Measurements from ENCODE around the gene DHX58.
"Not testable (repeated sequence)": the region's sequence is repeated elsewhere in the genome, so short reads cannot be mapped to it uniquely, and the experiment has no call there.

Gene DHX58

DNA sequence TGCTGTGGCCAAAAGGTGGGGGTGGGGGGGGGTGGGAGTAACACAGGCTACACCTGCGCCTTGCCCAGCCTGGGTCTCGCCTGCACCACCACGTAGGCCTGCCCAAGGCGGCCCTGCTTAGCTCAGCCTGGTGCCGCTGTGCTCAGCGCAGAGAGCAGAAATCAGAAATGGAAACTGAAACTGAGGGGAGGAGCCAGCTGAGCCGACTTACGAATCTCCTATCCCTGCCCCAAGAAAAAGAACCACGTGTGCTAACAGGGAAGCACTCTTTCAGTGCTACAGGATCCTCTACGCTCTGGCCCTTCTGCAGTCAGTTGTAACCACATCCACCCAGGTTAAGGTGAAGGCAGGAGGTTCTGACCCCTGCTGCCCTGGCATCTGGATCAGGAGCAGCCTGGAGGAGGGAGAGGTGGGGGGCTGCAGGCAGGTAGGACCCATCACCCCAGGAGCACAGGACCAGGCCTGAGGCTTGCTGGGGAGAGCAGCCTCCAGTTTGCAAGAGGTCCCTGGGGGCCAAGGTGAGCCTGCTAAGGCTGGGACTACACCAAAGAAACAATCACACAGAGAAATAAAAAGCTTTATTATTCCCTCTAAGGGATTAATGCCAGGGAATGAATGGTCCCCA, at the start of gene DHX58:
DHX58 (minus strand) TSS at position 163 of the 625 bp plus-strand sequence. CDS start 822 bp downstream, outside the sequence.
- peak; percentile 91 for DNase-seq

DNA sequence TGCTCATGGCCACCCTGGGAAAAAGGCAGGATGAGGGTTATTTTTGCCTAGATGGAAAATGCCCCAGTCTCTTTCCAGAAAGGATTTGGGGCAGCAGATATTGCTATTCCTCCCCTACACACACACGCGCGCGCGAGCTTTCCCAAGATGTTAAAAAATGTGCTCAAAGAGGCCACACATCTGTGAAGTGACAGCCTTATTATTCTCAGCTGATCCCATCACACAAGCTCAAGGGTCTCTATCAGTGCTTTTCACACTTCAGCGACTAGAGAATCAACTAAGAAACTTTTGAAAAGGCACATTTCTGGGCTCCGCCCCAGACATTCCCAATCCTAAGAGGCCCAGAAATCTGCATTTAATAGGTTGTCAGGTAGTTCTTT, 48.0 kb upstream of the DHX58 start:
- no peak for DNase-seq

DNA sequence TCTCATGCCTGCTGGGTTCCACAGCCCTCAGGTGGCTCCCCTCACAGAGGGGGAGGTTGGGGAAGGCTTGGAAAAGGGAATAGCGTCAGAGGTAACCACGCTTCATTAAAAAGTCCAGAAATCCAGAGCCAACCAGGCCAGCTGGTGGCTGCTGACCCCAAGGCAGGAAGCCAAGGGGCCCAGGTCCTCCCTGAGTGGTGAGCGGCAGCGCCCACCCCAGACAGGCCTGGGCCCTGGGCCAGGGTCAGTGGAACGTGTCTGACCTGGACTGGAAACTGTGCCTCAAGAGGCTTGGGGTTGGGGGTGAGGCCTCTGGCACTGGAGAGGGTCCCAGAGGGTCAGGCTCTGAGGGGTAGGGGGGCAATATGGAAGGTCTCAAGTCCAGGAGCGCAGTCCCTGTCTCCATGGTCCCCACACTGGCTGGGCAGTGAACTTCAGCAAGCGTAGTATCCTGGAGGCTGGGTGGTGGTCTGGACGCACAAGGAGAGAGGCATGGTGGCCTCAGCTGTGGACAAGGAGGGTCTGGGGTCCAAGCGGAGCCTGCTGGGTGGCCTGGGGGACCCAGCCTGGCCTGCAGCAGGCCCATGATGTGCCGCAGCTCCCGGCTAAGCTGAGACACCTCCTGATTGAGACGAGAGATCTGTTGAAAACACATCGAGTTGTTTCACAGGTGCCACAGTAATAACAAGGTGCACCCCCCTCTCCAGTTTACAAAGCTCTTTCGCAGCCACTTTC, 47.4 kb upstream of the DHX58 start:
- DNase-seq = no peak

DNA sequence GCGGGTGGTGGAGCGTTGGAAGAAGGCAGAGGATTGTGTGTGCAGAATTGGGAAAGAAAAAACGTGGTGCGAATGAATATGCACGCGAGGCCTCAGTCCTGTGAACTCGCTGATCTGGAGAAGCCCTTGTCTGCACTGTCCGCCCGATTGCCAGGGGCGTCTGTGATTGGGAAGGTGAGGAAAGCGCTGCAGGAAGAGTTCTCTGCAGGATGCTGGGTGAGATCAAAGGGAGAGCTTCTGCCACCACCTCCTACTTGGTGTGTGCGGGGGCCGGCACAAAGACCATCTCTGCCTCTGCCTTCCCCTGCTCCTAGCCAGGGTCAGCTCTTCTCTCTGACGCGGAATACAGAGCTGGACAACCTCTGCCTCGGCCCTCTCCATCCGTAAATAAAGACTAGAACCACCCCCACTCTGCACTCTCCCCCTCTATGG, 43.1 kb upstream of the DHX58 start:
- DNase-seq = no peak

DNA sequence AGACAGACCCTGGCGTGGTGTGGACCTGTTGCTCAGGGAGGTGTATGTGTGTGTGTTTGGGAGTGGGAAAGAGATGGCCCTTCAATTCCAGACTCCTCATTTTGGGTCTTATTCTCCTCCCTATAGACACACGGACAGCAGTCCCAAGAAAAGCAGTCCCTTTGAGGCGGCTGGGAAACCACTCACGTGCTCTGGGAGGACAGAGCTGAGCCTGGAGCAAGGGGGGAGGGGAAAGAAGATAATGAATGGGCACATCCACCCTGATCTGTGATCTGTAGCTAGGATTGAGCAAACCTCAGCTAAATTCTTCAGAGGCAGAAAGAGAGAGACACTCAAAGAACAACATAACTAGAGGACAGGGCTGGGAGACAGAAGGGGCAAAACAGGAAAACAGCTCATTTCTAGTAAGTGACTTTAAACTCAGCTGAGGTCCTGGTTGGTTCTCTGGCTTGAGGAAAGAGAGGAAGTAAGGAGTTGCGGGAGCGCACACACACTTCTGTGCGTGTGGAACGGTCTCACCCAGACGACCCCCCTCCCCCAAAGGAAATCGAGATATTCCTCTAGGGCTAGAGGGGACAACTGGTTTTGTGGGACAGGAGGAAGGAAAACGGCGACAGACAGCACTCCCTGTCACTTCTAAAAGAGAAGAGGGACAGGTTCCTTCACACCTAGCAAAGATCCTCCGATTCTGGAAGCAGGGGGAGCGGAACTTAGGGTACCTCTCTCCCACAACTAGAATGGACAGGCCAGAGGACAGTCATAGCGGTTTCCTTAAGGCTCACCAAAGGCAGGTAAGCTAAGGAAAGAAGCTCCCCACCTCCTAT, 41.6 kb upstream of the DHX58 start:
- DNase-seq = no peak

DNA sequence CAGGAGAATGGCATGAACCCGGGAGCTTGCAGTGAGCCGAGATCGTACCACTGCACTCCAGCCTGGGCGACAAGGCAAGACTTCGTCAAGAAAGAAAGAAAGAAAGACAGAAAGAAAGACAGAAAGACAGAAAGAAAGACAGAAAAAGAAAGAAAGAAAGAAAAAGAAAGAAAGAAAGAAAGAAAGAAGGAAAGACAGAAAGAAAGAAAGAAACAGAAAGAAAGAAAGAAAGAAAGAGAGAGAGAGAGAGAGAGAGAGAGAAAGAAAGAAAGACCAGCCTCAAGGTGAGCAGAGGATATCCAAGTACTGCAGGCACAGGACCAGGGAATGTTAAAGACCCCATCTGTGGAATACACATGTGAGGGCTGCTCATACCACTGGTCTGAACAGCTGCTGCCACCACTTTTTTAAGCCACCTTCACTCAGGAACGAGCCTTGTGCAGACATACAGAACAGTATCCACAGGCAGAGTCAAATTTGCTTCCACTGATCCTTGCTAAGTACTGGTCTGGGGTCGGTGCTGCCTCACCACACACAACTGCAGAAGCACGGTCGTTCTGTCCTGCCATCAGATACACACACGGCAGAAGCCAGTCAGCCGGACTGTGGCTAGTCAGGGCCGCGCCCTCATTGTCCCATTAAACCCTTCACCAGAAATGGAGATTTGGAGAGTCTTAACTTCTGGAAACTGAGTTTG, 34.5 kb upstream of the DHX58 start:
- no peak for DNase-seq

DNA sequence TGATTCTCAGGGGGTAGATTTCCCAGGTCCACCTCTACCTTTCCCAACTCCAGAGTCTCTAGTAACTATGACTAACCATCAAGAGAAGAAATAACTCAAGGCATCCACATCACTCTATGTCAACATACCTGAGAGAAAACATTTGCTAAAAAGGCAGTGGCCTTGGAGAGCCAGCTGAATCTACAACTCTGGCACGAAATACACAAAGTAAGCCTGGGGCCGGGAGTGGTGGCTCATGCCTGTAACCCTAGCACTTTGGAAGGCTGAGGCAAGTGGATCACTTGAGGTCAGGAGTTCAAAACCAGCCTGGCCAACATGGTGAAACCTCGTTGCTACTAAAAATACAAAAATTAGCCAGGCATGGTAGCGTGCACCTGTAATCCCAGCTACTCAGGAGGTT, 30.6 kb upstream of the DHX58 start:
- not testable (repeated sequence) for DNase-seq

DNA sequence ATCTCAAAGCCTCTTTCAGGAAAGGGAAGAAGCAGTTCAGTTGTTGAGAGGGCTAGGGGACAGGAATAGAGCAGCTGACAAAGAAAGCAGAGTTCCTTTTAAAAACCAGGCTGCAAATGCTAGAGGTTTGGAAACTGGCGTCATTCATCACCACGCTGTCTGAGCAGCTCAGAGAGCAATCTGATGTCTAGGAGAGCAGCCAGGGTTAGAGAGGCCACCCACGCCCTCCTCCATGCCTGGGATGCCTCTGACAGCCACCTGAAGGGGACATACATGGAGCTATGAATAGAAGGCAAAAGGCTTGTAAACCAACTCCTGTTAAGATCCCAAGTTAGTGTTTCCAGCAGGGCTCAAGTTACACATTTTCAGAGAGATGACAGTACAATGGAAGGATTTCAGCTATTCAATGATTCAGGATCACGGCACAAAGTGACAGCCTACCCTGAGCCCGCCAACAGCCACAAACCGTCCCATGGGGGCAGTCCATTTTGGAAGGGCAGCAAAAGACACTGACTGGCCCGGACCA, 29.9 kb upstream of the DHX58 start:
- no peak for DNase-seq

DNA sequence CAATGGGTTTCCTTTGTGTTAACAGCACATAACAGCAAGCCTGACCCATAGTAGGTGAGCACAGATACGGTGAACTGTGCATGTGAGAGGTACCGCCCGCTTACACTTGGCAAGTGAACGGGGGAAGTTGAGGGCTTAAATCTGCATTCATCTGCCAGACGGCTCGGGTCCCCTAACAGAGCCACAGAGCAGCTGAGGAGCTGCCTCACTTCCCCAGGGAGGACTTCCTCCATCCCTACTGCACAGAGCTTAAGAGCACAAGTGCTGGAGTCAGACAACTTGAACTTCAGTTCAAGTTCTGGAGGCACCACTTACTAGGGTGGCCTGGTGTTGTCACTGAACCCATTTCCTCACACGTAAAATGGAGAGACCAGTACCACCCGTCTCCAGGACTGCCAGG, 28.9 kb upstream of the DHX58 start:
- no peak for DNase-seq

DNA sequence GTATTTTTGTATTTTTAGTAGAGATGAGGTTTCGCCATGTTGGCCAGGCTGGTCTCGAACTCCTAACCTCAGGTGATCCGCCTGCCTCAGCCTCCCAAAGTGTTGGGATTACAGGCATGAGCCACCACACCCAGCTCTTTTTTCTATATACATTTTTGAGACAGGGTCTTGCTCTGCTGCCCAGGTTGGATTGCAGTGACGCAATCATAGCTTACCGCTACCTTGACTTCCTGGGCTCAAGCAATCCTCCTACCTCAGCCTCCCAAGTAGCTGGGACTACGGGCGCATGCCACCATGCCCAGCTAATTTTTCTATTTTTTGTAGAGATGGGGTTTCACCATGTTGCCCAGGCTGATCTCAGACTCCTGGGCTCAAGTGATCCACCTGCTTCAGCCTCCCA, 28.2 kb upstream of the DHX58 start:
- DNase-seq = not testable (repeated sequence)

DNA sequence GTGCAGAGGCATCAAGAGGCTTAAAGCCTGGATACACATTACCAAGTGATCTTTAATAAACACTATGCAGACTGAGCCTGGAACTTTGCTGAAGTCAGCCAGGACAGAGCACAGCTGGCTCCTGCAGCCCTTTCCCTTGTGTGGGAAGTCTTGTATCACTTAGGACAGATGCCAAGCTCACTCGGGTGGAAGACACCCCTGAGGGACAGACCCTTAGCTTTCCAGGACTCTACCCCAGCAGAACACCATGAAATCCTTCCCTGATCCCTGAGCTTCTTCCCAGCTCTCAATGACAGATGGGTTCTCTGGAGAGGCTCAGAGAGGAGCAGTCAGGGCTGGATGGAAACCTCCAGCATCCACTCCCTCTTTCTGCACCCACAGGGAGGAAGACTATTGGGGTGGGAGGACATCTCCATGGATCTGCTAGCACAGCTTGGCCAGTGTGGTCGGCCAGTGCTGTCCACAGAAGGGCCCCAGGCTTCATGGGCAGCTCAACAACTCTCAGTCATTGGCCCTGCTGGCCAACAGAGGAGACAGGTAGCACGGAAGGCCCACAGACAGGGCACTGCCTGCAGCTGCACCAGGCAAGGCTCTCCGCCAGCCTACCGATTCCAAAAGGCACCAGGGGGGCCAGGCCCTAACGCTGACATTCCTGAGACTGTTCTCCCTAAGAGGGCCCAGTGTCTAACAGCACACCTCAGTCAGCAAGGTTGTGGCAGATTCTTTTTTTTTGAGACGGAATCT, 26.4 kb upstream of the DHX58 start:
- DNase-seq = no peak

DNA sequence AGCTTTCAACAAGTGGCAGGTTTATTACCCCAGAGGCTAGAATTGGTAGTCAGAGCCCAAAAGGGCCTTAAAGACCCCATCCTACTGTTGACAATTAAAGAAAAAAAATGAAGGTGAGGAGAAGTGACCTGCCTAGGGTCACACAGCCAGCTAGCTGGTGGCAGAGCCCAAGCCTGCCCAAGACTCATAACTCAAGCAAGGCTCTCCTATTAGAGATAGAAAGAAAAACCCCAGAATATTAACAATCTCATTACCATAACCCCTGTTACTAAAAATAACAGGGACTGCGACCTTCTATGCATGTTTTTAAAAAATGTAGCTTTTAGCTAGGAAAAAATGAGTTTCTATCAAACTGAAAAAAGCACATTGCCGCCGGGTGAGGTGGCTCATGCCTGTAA, 24.1 kb upstream of the DHX58 start:
- DNase-seq = no peak

DNA sequence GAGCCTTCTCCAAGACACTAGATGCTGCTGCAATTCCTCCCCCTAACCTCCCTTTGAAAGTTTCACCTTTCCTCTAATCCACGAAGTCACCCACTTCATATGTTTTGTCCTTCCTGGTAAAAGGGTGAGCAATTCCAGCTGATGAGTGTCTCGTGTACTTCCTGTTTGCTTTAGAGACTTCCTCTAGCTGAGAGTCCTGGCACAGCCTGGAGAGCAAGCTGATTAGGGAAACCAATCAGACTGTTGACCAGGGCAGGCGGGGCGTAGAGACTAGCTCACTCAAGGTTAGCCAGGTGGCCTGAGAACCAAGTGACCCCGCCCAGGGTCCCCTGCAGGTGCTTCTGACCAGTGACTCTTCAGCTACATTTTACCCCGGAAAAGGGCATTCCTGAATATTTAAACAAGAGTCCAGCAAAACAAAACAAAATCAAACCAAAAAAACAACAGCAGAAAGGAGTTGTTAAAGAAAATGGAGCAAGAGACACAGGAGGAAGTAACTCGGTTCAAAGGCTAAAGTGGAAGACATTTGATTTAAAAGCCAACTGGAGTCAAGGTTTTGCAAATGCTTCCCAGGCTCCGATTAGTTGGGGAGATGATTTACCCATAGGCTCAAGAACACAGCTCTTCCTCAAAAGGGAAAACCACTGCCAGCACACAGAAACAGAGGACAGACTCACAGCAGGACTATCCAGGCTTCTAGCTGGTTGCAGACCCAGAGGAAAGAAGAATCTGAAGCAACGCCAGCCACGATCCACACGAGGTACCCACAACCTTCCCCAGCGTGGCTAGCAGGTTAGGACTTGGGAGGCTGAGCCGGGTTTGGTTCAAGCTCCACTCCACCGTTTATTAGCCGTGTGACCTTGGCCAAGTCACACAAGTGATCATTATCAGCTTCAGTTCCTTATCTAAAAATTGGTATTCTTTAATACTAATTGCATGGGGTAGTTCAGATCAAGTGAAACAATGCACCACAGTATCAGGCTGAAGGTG, 23.4 kb upstream of the DHX58 start:
- peak; percentile 77 for DNase-seq

DNA sequence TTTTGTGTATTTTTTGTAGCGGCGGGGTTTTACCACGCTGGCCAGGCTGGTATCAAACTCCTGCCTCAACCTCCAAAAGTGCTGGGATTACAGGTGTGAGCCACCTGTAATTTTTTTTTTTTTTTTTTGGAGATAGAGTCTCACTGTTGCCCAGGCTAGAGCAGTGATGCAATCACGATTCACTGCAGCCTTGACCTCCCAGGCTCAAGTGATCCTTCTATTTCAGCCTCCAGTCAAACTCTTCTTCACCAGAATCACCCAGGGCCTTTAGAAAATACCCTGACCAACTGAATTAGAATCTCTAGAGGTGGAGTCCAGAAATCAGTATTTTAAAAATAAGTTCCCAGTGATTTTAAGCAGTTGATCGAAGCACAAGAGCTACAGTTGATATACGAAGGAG, 22.6 kb upstream of the DHX58 start:
- DNase-seq = no peak

DNA sequence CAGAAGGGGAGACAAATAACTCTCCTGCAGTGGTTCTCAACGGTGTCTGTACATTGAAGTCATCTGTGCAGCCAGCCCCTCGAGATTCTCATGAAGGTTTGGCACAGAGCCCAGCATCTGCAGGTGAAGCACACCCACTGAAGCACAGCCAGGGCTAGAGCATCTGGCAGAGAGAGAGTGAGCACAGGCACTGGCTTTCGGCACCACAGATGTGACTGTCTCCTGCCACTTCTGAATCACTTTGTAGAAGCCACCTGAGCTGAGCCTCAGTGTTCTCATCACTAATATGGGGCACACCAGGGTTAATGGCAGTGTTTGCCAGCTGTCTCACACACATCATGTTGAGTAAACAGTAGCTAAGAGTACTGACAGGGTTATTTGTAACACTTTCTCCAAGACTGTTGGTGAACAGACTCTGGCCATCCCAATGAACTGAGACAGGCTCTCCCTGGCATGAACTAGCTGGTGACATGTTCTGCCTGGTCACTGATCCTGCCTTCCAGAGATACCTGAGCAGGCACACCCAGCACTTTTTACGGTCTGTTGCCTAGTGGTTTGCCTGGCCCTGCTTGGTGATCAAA, 21.0 kb upstream of the DHX58 start:
- DNase-seq = peak; percentile 95

DNA sequence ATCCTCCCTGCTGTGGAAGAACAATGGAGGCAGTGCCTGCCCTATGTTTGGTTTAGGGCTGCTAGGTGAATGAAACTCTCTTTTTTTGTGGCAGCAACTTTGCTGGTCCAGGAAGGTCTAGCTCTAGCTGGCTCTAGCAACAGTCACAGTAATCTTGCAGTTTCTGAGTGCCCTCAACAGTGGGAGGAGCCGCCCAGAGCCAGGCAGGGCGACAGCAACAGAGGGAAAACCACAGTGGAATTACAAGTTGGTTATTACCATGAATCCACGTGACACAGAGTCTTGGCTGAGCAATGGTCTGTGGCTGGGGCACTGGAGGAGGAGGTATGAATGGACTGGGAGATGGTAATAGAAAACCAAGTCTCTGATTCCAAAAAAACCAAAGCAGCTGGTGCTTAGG, 20.4 kb upstream of the DHX58 start:
- DNase-seq = peak; percentile 71

DNA sequence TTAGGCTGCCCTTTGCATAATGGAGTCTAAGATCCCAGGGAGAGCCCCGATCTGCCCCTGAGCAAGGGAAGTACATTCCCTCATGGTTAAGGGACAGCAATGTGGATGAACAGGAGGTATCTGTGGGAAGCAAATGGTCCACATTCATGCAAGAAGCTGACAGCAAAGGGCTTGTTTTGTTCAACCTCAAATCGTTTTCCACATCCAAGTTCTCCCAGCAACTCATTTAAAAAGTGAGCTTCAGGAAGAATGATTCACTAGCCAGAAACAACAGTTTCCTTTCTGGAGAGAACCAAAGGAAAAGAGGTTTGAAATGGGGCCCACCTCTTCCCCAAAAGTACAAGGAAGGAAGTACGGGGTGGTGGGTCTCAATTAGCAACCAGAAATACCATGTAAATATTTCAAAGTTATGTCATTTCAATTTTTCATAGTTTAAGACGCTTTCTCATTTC, 19.5 kb upstream of the DHX58 start:
- no peak for DNase-seq

DNA sequence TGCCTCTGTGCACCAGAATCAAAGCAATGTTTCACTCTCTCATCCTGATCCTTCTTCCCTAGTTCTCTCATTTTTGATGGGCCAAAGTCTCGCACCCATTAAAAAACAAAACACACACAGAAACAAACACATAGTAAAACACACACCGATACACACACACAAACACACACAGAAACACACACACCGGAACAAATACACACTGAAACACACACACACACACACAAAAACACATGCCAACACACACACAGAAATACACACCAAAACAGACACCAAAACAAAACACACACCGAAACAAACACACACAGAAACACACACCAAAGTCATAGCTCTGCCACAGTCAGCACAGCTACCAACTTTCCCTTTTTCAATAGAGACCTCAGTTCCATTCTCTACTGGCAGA, 18.7 kb upstream of the DHX58 start:
- no peak for DNase-seq

DNA sequence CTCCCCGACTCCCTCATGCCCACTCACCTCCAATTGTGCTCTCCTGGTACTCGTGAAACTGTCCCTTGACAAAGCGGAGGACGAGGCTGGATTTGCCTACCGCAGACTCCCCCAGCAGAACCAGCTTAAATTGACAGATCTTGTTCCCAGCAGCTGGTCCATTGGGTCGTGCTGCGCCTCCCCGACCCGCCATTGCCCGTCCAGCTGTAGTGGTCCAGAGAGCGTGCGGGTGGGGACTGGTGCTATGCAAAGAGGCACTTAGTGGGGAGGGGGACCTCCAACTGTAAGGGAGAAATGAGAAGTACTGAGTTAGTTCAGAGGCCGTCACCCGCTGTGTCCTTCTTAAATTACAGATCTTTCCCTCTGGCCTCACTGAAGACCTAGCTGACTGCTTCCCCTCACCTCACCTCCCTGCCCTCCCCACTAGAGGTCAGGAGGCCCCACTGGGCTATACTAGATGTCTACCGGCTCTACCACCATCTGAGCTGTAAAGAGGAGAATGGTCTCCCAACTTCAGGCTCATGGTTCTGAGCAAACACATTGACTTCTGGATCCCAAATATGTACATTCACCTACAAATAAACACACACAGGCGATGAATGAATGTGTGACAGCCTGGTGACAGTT, 17.9 kb upstream of the DHX58 start:
- no peak for DNase-seq

Measured in NCI-H510A treated with DMSO at 0.1 percent for 48 hours (cell line).